Effector memory CD4-positive, alpha-beta T cell (primary cell): ENCODE results near the gene GINS2.

ENCODE experiments used
- DNase-seq, 3 donors: peaks; one replicate each; pipeline ENCODE4 v3.0.0-alpha.2; 2020
- H3K27ac ChIP-seq: 2 replicates; pipeline ENCODE4 v1.7.0; 2013; ENCODE audit warnings: mild to moderate bottlenecking, low read length, moderate library complexity; ENCODE audit not compliant: insufficient read depth, poor library complexity, severe bottlenecking
- H3K27me3 ChIP-seq: replicated peaks from 2 replicates; pipeline ENCODE4 v1.7.0; 2013; ENCODE audit warnings: mild to moderate bottlenecking, low read length; ENCODE audit not compliant: insufficient read depth, control insufficient read depth, poor library complexity, severe bottlenecking
- H3K36me3 ChIP-seq: 2 replicates; pipeline ENCODE4 v1.7.0; 2013; ENCODE audit warnings: mild to moderate bottlenecking, low read length, moderate library complexity; ENCODE audit not compliant: control insufficient read depth, insufficient read depth
- H3K4me1 ChIP-seq: 2 replicates; pipeline ENCODE4 v1.7.0; 2013; ENCODE audit warnings: low read length, mild to moderate bottlenecking; ENCODE audit not compliant: control insufficient read depth, insufficient read depth, poor library complexity, severe bottlenecking
- H3K4me3 ChIP-seq: 2 replicates; pipeline ENCODE4 v1.7.0; 2013; ENCODE audit warnings: low read length, low read depth, mild to moderate bottlenecking; ENCODE audit not compliant: insufficient read depth, poor library complexity, severe bottlenecking
- H3K9me3 ChIP-seq: 2 replicates; pipeline ENCODE4 v1.7.0; 2013; ENCODE audit warnings: mild to moderate bottlenecking, low read length, moderate library complexity; ENCODE audit not compliant: control insufficient read depth

The GINS2 gene

DNA sequence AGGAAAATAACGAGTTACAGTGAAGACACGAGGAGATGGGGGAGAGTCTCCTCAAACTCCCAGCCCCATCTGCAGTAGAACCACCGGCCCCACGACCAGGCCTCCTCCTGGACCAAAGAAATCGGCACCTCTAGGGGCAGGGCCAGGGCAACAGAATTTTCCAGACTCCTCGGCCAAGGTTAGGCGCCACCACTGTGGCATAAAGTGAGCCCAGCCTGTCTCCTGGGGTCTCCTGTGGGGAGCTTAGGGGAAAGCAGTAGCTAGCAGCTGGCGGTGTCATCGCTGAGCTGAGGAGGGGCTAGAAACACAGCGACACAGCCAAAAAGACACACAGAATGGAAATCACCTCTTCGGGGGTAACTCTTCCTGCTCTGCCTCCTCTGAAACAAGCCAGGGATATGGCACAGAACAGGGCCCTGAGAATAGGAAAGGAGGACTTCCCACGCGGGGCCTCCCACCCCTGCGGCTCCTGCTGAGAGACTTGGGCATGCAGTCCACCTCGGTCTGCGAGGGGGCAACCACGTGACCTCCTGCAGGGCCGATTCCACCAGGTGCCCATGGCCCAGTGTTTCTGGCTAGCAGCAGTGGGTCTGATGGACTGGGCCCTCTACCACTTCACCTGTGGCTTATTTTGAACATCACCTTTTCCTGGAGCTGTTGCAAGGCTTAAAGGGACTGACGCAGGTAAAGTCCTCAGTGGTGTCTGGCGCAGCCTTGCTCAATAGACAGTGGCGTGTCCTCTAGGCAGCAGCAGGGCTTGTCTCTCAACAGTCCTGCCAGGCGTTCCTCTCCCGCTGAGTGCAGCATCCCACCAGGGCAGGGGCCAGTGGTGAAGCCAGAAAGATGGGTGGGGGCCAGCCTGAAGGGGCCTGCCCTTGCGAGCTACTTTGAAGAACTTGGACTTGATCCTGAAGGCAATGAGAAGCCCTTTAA is 6.7 kb upstream of the GINS2 start:
- H3K9me3 ChIP-seq = no peaks in the 10 kb centered on the region
- H3K27me3 ChIP-seq = no peaks in the 10 kb centered on the region
- no peaks in the 10 kb centered on the region for H3K4me1 ChIP-seq
- no peak for DNase-seq
- H3K36me3 ChIP-seq = no peaks in the 10 kb centered on the region
- H3K4me3 ChIP-seq = no peak overlapping the region
- H3K27ac ChIP-seq = no peak overlapping the region

GRCh38 chr16:85690469-85691064 is 1.8 kb upstream of the GINS2 start:
- Histone ChIP-seq H3K4me3 (no peak overlapping the region), H3K36me3 (no peaks in the 10 kb centered on the region), H3K4me1 (peaks cover 9% of the 10 kb centered on the region), H3K27ac (no peak overlapping the region), H3K9me3 (no peaks in the 10 kb centered on the region), H3K27me3 (no peaks in the 10 kb centered on the region)
- DNase-seq = no peak

DNA sequence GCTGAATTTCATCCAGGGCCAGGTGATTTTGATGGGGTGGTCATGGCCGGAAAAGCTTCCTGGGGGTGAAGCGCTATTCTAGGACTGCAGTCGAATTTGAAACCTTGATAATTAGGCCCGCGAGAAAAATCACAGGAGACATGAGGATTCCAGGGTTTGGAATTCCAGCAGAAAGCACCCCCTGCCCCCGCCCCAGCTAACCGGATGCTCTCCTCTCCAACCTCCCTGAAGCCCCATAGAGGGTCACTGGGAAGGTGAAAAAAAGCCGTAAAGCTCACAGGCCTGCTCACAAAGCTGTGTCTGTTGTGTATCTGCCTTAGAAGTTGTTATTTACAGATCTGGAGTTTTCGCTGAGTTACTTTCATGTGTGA is 1.2 kb upstream of the GINS2 start:
- Histone ChIP-seq H3K36me3 (no peaks in the 10 kb centered on the region), H3K27me3 (no peaks in the 10 kb centered on the region), H3K27ac (no peak overlapping the region), H3K4me1 (peaks cover 9% of the 10 kb centered on the region), H3K9me3 (no peaks in the 10 kb centered on the region), H3K4me3 (no peak overlapping the region)
- no peak for DNase-seq

DNA sequence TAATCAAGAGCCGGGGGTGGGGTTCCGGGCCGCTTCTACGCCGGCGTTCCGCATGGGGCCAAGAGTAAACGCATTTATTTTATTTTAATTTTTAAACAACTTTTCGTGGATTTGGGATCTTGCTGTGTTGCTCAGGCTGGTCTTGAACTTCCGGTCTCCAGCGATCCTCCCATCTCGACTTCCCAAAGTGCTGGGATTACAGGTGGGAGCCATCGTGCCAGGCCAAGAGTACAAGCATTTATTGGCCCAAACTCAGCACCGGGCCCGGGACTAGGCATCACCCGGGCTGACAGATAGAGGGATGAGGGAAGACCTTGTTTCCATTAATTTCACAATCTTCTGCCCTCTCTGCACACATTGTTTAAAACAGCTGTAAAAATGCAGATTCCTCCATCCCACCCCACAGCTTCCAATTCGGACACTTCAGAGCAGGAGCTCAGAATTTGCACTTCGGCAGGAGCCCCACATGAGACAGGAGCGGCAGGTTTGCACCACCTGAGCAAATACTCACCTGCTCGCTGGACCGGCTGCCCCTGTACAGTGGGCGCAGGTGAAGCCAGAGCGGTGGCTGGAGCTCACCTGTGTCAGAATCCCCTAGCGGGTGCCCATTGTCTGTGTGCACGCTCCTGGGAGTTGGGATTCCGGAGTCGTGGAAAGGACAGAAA is 663 bp upstream of the GINS2 start:
- Histone ChIP-seq H3K36me3 (no peaks in the 10 kb centered on the region), H3K27ac (no peak overlapping the region), H3K4me1 (peaks cover 9% of the 10 kb centered on the region), H3K4me3 (peak overlapping the region; percentile 51), H3K27me3 (no peaks in the 10 kb centered on the region), H3K9me3 (no peaks in the 10 kb centered on the region)
- no peak for DNase-seq

GRCh38 chr16:85687651-85688471 is 893 bp downstream of the GINS2 start:
- H3K36me3 ChIP-seq = no peaks in the 10 kb centered on the region
- peaks cover 9% of the 10 kb centered on the region for H3K4me1 ChIP-seq
- H3K4me3 ChIP-seq = peak overlapping the region; percentile 71
- H3K27ac ChIP-seq = no peak overlapping the region
- H3K9me3 ChIP-seq = no peaks in the 10 kb centered on the region
- H3K27me3 ChIP-seq = no peaks in the 10 kb centered on the region
- no peak for DNase-seq

- no peak overlapping the region for H3K27ac ChIP-seq
- H3K4me1 ChIP-seq = peaks cover 9% of the 10 kb centered on the region
- no peak for DNase-seq
- H3K9me3 ChIP-seq = no peaks in the 10 kb centered on the region
- no peaks in the 10 kb centered on the region for H3K36me3 ChIP-seq
- H3K27me3 ChIP-seq = no peaks in the 10 kb centered on the region
- H3K4me3 ChIP-seq = no peak overlapping the region
Measured at GRCh38 chr16:85686912-85687591, 1.7 kb downstream of the GINS2 start.

- no peaks in the 10 kb centered on the region for H3K27me3 ChIP-seq
- no peak overlapping the region for H3K27ac ChIP-seq
- peaks cover 9% of the 10 kb centered on the region for H3K4me1 ChIP-seq
- no peaks in the 10 kb centered on the region for H3K9me3 ChIP-seq
- H3K4me3 ChIP-seq = no peak overlapping the region
- no peak for DNase-seq
- H3K36me3 ChIP-seq = no peaks in the 10 kb centered on the region
Measured at GRCh38 chr16:85685251-85685650, 3.5 kb downstream of the GINS2 start.

DNA sequence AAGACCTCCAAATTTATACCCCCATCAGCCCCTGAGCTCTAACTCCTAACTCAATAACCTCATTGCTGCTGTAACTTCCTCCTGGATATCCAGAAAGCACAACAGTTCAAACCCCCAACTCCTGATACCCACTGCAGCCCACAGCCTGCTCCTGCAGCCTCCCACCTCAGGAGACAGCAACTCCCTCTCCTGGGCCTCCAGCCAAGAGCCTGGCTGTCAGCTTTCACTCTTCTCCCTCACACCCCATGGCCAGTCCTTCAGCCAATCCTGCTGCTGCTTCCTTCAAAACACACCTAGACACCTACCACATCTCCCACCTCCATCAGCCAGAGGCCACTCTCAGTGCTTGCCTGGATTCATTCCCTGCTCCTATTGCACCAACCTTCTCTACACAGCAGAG is 5.4 kb downstream of the GINS2 start:
- Histone ChIP-seq H3K36me3 (no peaks in the 10 kb centered on the region), H3K9me3 (no peaks in the 10 kb centered on the region), H3K27me3 (no peaks in the 10 kb centered on the region), H3K4me1 (peaks cover 4% of the 10 kb centered on the region), H3K27ac (no peak overlapping the region), H3K4me3 (no peak overlapping the region)
- no peak for DNase-seq

- no peak for DNase-seq
- H3K4me3 ChIP-seq = no peak overlapping the region
- H3K4me1 ChIP-seq = no peaks in the 10 kb centered on the region
- H3K9me3 ChIP-seq = no peaks in the 10 kb centered on the region
- H3K36me3 ChIP-seq = no peaks in the 10 kb centered on the region
- no peak overlapping the region for H3K27ac ChIP-seq
- H3K27me3 ChIP-seq = no peaks in the 10 kb centered on the region
Measured at GRCh38 chr16:85682516-85682915, 6.2 kb downstream of the GINS2 start.
